H1 (cell line): ENCODE data around the gene NUP210L. TPM values are rescaled to one million over a fixed set of nuclear protein-coding genes. Genes with fewer than 3 reads are reported as not detected.

Experiments
- CTCF ChIA-PET: fragments of 300-600 bp; sonication (Branson Sonifier 250); formaldehyde crosslinking; loops from one replicate; lab custom pipeline; 2021; ENCODE audit not compliant: partially characterized antibody; lab: Charles Lee
- POLR2A ChIA-PET: fragments of 300-600 bp; sonication (Branson Sonifier 250); formaldehyde crosslinking; loops from one replicate; lab custom pipeline; 2021; ENCODE audit warnings: inconsistent platforms; ENCODE audit not compliant: partially characterized antibody; lab: Charles Lee
- DNase-seq, 2 experiments: peaks; one replicate each; pipeline versions ENCODE4 v3.0.0 to v3.0.0-alpha.2; 2010 to 2022; ENCODE audit warnings: low spot score in 2 of 2, low read depth in 1 of 2, mixed read lengths in 1 of 2
- FAIRE-seq: peaks from 2 replicates; lab custom pipeline; 2011; peaks lifted over from hg19 to GRCh38; lab: Jason Lieb, UNC
- H2AFZ ChIP-seq: 2 replicates; pipeline ENCODE4 v1.8.1; 2012; ENCODE audit warnings: low read length, inconsistent platforms
- H2AK5ac ChIP-seq: 2 replicates; pipeline ENCODE4 v1.6.1; 2013; ENCODE audit warnings: low read depth, low read length
- H2BK120ac ChIP-seq: replicated peaks from 2 replicates; pipeline ENCODE3; 2013; ENCODE audit warnings: low read depth, low read length, inconsistent platforms
- H2BK12ac ChIP-seq: 2 replicates; pipeline ENCODE4 v1.6.1; 2013; ENCODE audit warnings: low read depth, low read length
- H2BK15ac ChIP-seq: 2 replicates; pipeline ENCODE4 v1.6.1; 2013; ENCODE audit warnings: low read length
- H2BK20ac ChIP-seq: 2 replicates; pipeline ENCODE4 v1.6.1; 2013; ENCODE audit warnings: low read length
- H2BK5ac ChIP-seq: 2 replicates; pipeline ENCODE4 v1.6.1; 2013; ENCODE audit warnings: low read depth, low read length
- H3K14ac ChIP-seq: 2 replicates; pipeline ENCODE4 v1.6.1; 2013; ENCODE audit warnings: inconsistent platforms; ENCODE audit not compliant: insufficient read length
- H3K18ac ChIP-seq: 2 replicates; pipeline ENCODE4 v1.6.1; 2013; ENCODE audit warnings: low read length; ENCODE audit errors: extremely low read depth
- H3K23ac ChIP-seq: 2 replicates; pipeline ENCODE4 v1.6.1; 2013; ENCODE audit warnings: inconsistent platforms; ENCODE audit not compliant: insufficient read length
- H3K23me2 ChIP-seq: 2 replicates; pipeline ENCODE4 v1.6.1; 2013; ENCODE audit warnings: low read depth, low read length
- H3K27ac ChIP-seq: 2 replicates; pipeline ENCODE4 v1.6.1; 2011; ENCODE audit warnings: low read depth, low read length, inconsistent platforms
- H3K27me3 ChIP-seq, 4 experiments: replicated peaks in 1 of 4; 1 replicate in 1 of 4; 2 replicates in 3 of 4; pipeline versions ENCODE4 v1.6.1 to v1.8.1; 2011 to 2013; ENCODE audit warnings: low read length in 3 of 4, mild to moderate bottlenecking in 3 of 4, inconsistent platforms in 2 of 4, mixed read lengths in 2 of 4, moderate library complexity in 1 of 4; ENCODE audit not compliant: control insufficient read depth in 3 of 4, insufficient read depth in 3 of 4; ENCODE audit errors: extremely low read depth in 1 of 4
- H3K36me3 ChIP-seq, 4 experiments: 2 replicates each; pipeline versions ENCODE4 v1.6.1 to v1.8.1; 2011 to 2013; ENCODE audit warnings: mild to moderate bottlenecking in 4 of 4, low read length in 3 of 4, moderate library complexity in 2 of 4, control low read depth in 1 of 4, inconsistent platforms in 1 of 4; ENCODE audit not compliant: insufficient read depth in 4 of 4, control insufficient read depth in 2 of 4
- H3K4ac ChIP-seq: replicated peaks from 2 replicates; pipeline ENCODE3; 2013; ENCODE audit warnings: low read length, low read depth, mixed read lengths, inconsistent platforms; ENCODE audit not compliant: insufficient read length
- H3K4me1 ChIP-seq, 4 experiments: replicated peaks in 1 of 4; 1 replicate in 1 of 4; 2 replicates in 3 of 4; pipeline versions ENCODE4 v1.6.1 to v1.8.1; 2011 to 2013; ENCODE audit warnings: low read length in 3 of 4, inconsistent platforms in 2 of 4, mixed read lengths in 1 of 4; ENCODE audit not compliant: insufficient read depth in 4 of 4, control insufficient read depth in 3 of 4
- H3K4me2 ChIP-seq, 2 experiments: 2 replicates each; pipeline versions ENCODE4 v1.6.1 to v1.8.1; 2011 to 2013; ENCODE audit warnings: low read depth in 2 of 2, low read length in 2 of 2, control low read depth in 1 of 2, inconsistent platforms in 1 of 2, mild to moderate bottlenecking in 1 of 2; ENCODE audit not compliant: insufficient read depth in 1 of 2
- H3K4me3 ChIP-seq, 4 experiments: fragments of 200-600, 300-600 bp in 1 of 4; sonication (generic), shearing (Covaris generic), sonication (Bioruptor Twin) in 1 of 4; 2 replicates each; pipeline versions ENCODE4 v1.5.1 to v1.8.1; 2011 to 2016; ENCODE audit warnings: low read length in 4 of 4, low read depth in 3 of 4, control low read depth in 2 of 4, inconsistent platforms in 2 of 4, mild to moderate bottlenecking in 2 of 4, mixed read lengths in 1 of 4, moderate library complexity in 1 of 4; ENCODE audit not compliant: insufficient read depth in 2 of 4; ENCODE audit errors: extremely low read depth in 1 of 4
- H3K56ac ChIP-seq: replicated peaks from 2 replicates; pipeline ENCODE3; 2013; ENCODE audit warnings: low read depth, mild to moderate bottlenecking, mixed read lengths, low read length, inconsistent platforms; ENCODE audit not compliant: insufficient read length
- H3K79me1 ChIP-seq: 2 replicates; pipeline ENCODE4 v1.6.1; 2013; ENCODE audit warnings: low read depth, low read length, control low read depth
- H3K79me2 ChIP-seq, 2 experiments: 2 replicates each; pipeline versions ENCODE4 v1.6.1 to v1.8.1; 2012 to 2013; ENCODE audit warnings: low read length in 2 of 2, mild to moderate bottlenecking in 2 of 2, inconsistent platforms in 1 of 2; ENCODE audit not compliant: insufficient read depth in 2 of 2, control insufficient read depth in 1 of 2
- H3K9ac ChIP-seq, 4 experiments: replicated peaks in 1 of 4; 1 replicate in 1 of 4; 2 replicates in 3 of 4; pipeline versions ENCODE4 v1.6.1 to v1.8.1; 2011 to 2013; ENCODE audit warnings: low read depth in 3 of 4, low read length in 3 of 4, control low read depth in 2 of 4, mild to moderate bottlenecking in 2 of 4, moderate library complexity in 2 of 4, inconsistent platforms in 1 of 4; ENCODE audit errors: extremely low read depth in 1 of 4
- H3K9me3 ChIP-seq, 2 experiments: 2 replicates each; pipeline versions ENCODE4 v1.6.1 to v1.8.1; 2012 to 2013; ENCODE audit warnings: mild to moderate bottlenecking in 2 of 2, moderate library complexity in 2 of 2, control low read depth in 1 of 2, inconsistent platforms in 1 of 2, low read depth in 1 of 2, low read length in 1 of 2, mixed read lengths in 1 of 2; ENCODE audit not compliant: insufficient read depth in 2 of 2
- H4K20me1 ChIP-seq, 2 experiments: replicated peaks in 1 of 2; 2 replicates each; pipeline versions ENCODE3 to v1.8.1; 2011 to 2013; ENCODE audit warnings: inconsistent platforms in 2 of 2, low read length in 2 of 2, mild to moderate bottlenecking in 1 of 2; ENCODE audit not compliant: insufficient read depth in 2 of 2, control insufficient read depth in 1 of 2
- H4K5ac ChIP-seq: 2 replicates; pipeline ENCODE4 v1.6.1; 2013; ENCODE audit warnings: low read length, low read depth, mixed read lengths, inconsistent platforms; ENCODE audit not compliant: insufficient read length
- H4K8ac ChIP-seq: 2 replicates; pipeline ENCODE4 v1.8.0; 2013; ENCODE audit warnings: mild to moderate bottlenecking, moderate library complexity, low read length, inconsistent platforms; ENCODE audit not compliant: insufficient read depth; ENCODE audit errors: extremely low read depth
- H4K91ac ChIP-seq: replicated peaks from 2 replicates; pipeline ENCODE3; 2013; ENCODE audit warnings: low read length, mixed read lengths, inconsistent platforms; ENCODE audit not compliant: insufficient read length
- ATF3 ChIP-seq: IDR thresholded peaks from 2 replicates; pipeline ENCODE4 v1.6.1; 2011; ENCODE audit warnings: low read depth, mild to moderate bottlenecking, low read length; ENCODE audit not compliant: insufficient read depth
- GTF2F1 ChIP-seq: IDR thresholded peaks from 2 replicates; pipeline ENCODE4 v1.6.1; 2012; ENCODE audit warnings: low read depth, low read length, improper control_type of control experiment, borderline replicate concordance
- KDM1A ChIP-seq: fragments of 200-600, 300-600 bp; sonication (generic); IDR thresholded peaks from 2 replicates; pipeline ENCODE4 v1.7.1; 2016; ENCODE audit warnings: mild to moderate bottlenecking, low read length, borderline replicate concordance
- SP1 ChIP-seq: IDR thresholded peaks from 2 replicates; pipeline ENCODE4 v1.6.1; 2011; ENCODE audit warnings: low read depth, low read length
- TAF1 ChIP-seq: IDR thresholded peaks from 2 replicates; pipeline ENCODE4 v1.6.1; 2011; ENCODE audit warnings: mild to moderate bottlenecking, low read depth, low read length
- TAF7 ChIP-seq: optimal IDR thresholded peaks from 2 replicates; pipeline ENCODE3; 2011; ENCODE audit warnings: low read depth, mild to moderate bottlenecking, inconsistent platforms, low read length, moderate library complexity, borderline replicate concordance
- YY1 ChIP-seq: IDR thresholded peaks from 2 replicates; pipeline ENCODE4 v1.6.1; 2011; ENCODE audit warnings: low read depth, mild to moderate bottlenecking, low read length
- ZNF274 ChIP-seq: IDR thresholded peaks from 2 replicates; pipeline ENCODE4 v1.7.0; 2012; ENCODE audit warnings: low read length, borderline replicate concordance; ENCODE audit errors: extremely low read depth
- WGBS, 2 experiments: shearing (Covaris generic) in 1 of 2; methylation state at CpG; one replicate each; pipeline versions ENCODE4 v1.1.6 to v1.1.7; 2013 to 2015; ENCODE audit warnings: low lambda C conversion rate in 2 of 2, mixed read lengths in 2 of 2, inconsistent platforms in 1 of 2, low coverage in 1 of 2, missing lambda C conversion rate in 1 of 2; ENCODE audit not compliant: insufficient replicate concordance in 2 of 2, insufficient coverage in 1 of 2, insufficient read length in 1 of 2; ENCODE audit errors: extremely low coverage in 1 of 2, missing lambda C conversion rate in 1 of 2; 5-methylcytosine and 5-hydroxymethylcytosine counted together
- polyA plus RNA-seq, 7 experiments: library from polyadenylated mRNA; depleted of rRNA in 3 of 7; stranded (reverse) in 5 of 7; unstranded in 2 of 7; fragments of >200 nt in 5 of 7; fragments of 200-250 nt in 2 of 7; gene quantifications; 1 replicate in 5 of 7; 2 replicates in 1 of 7; 4 replicates in 1 of 7; pipeline versions ENCODE4 v1.2.1 to v1.2.3, GENCODE V29; 2011 to 2013; ENCODE audit warnings: missing spikeins in 2 of 7, mixed read lengths in 2 of 7
- total RNA-seq: library from RNA; stranded (reverse); fragmentation: NEBNext Ultra II Directional; extraction: Animal tissue kit (Norgen Biotek cat#: 25700); gene quantifications from 2 replicates; pipeline ENCODE4 v1.2.1, GENCODE V29; 2021

NUP210L gene
- total and polyA plus RNA-seq, 2 of the 8 experiments (the other 6 are each of a cell fraction or from before 2014, with no cell fraction given): not detected

GRCh38 chr1:154158307-154159125, 3.6 kb upstream of the NUP210L start:
- FAIRE-seq: no peak
- Histone ChIP-seq H3K27ac (no peak overlapping the region), H2BK20ac (no peak overlapping the region), H3K23ac (no peak overlapping the region), H2AK5ac (no peak overlapping the region), H4K8ac (no peak overlapping the region), H2BK120ac (no peak overlapping the region), H2AFZ (no peak overlapping the region), H3K4me2 (no peak overlapping the region), H3K56ac (no peak overlapping the region), H3K4me3 (no peak overlapping the region), H3K18ac (no peak overlapping the region), H4K91ac (no peak overlapping the region), H3K9ac (0 out of 7 replicates have a peak overlapping the region, but pooled peaks of 1 of the 4 experiments have one; percentile 18), H2BK5ac (no peak overlapping the region), H4K20me1 (peaks cover 0 to 5% of the 10 kb centered on the region in 2 experiments), H3K9me3 (no peaks in the 10 kb centered on the region), H3K14ac (no peak overlapping the region), H3K4me1 (peaks cover 0 to 3% (median 0%) of the 10 kb centered on the region in 4 experiments; a peak in 1 of 7 replicates), H2BK12ac (no peak overlapping the region), H3K79me1 (no peaks in the 10 kb centered on the region), H4K5ac (no peak overlapping the region), H3K4ac (no peak overlapping the region), H3K36me3 (peaks cover 5 to 81% (median 51%) of the 10 kb centered on the region in 4 experiments; a peak in 7 of 8 replicates), H3K23me2 (no peaks in the 10 kb centered on the region; the same call in 1 of the 2 replicates), H3K79me2 (peaks cover 0 to 16% of the 10 kb centered on the region in 2 experiments; a peak in 2 of 4 replicates), H3K27me3 (no peaks in the 10 kb centered on the region), H2BK15ac (no peak overlapping the region)
- ChIA-PET CTCF (interaction anchor here (0.7 to 1.3 kb wide), 4 partner anchors 9 to 172 kb away, joined by 3 read pairs; partner anchors contain the start of gene RAB13), POLR2A (interaction anchor here (0.6 to 5.5 kb wide), 10 partner anchors 9 to 634 kb away, joined by 3 to 35 read pairs (median 3); no protein-coding TSS in a partner anchor)
- TF ChIP-seq TAF7 (no peak), YY1 (no peak), SP1 (no peak), GTF2F1 (no peak), KDM1A (no peak), ATF3 (no peak), TAF1 (no peak), ZNF274 (no peak)
- DNase-seq: no peak
- 97% methylated on average over 8 of the region's 8 CpGs; no CpG with 5 or more reads in 1 of the 2 experiments for WGBS, 2 experiments
